WTC11 (cell line): Measurements from ENCODE around the gene AFF3.

Source experiments
- CTCF ChIP-seq: fragments of 200-600 bp; IDR thresholded peaks from 2 replicates; pipeline ENCODE4 v1.8.0; 2022; ENCODE audit warnings: antibody characterized with exemption
- E2F4 ChIP-seq: sonication (generic); formaldehyde crosslinking; IDR thresholded peaks from 2 replicates; pipeline ENCODE4 v1.8.1; 2022; ENCODE audit warnings: low read depth, mild to moderate bottlenecking, moderate library complexity, missing genetic modification reagents, borderline replicate concordance
- FOXK1 ChIP-seq: sonication (generic); formaldehyde crosslinking; IDR thresholded peaks from 2 replicates; pipeline ENCODE4 v1.8.0; 2022; ENCODE audit warnings: mild to moderate bottlenecking, moderate library complexity, missing genetic modification reagents
- NR3C1 ChIP-seq: sonication (generic); formaldehyde crosslinking; conservative IDR thresholded peaks from 2 replicates; pipeline ENCODE4 v1.8.1; 2023; ENCODE audit warnings: low read depth, mild to moderate bottlenecking, missing genetic modification reagents
- SP1 ChIP-seq: sonication (generic); formaldehyde crosslinking; conservative IDR thresholded peaks from 2 replicates; pipeline ENCODE4 v1.8.1; 2022; ENCODE audit warnings: missing genetic modification reagents

GRCh38 chr2:99608861-99609260 lies 533.5 kb downstream of the AFF3 start:
- TF ChIP-seq E2F4 (CRISPR knock-in tag), result no peak
- no peak for TF ChIP-seq SP1 (CRISPR knock-in tag)
- TF ChIP-seq NR3C1 (CRISPR knock-in tag), result no peak
- no peak for TF ChIP-seq FOXK1 (CRISPR knock-in tag)
- TF ChIP-seq CTCF, result no peak
